Tibial nerve (tissue), 4 donors: Measurements from ENCODE around the gene PRKCE. TPM values are rescaled to one million over a fixed set of nuclear protein-coding genes. Genes with fewer than 3 reads are reported as not detected.

Experiments
- DNase-seq, 2 donors: peaks; one replicate each; pipeline ENCODE4 v3.0.0-alpha.2; 2019; ENCODE audit warnings: low spot score in 2 of 2
- H3K27ac ChIP-seq, 4 donors: fragments of 200-600 bp; sonication (generic) in 3 of 4; one replicate each; pipeline ENCODE4 v1.5.1; 2017 to 2019; ENCODE audit warnings: mild to moderate bottlenecking in 1 of 4
- H3K27me3 ChIP-seq, 2 donors: fragments of 200-600 bp; sonication (generic) in 1 of 2; one replicate each; pipeline versions ENCODE4 v1.5.1 to v1.6.0; 2017 to 2019
- H3K36me3 ChIP-seq, 3 donors: fragments of 200-600 bp; sonication (generic); one replicate each; pipeline ENCODE4 v1.5.1; 2018 to 2019
- H3K4me1 ChIP-seq, 4 donors: fragments of 200-600 bp; sonication (generic) in 3 of 4; one replicate each; pipeline ENCODE4 v1.5.1; 2017 to 2019
- H3K4me3 ChIP-seq, 4 donors: fragments of 200-600 bp; sonication (generic) in 3 of 4; one replicate each; pipeline ENCODE4 v1.5.1; 2017 to 2019; ENCODE audit warnings: mild to moderate bottlenecking in 1 of 4, moderate library complexity in 1 of 4
- H3K9me3 ChIP-seq, 4 donors: fragments of 200-600 bp; sonication (generic) in 3 of 4; one replicate each; pipeline ENCODE4 v1.5.1; 2017 to 2019
- CTCF ChIP-seq, 5 experiments: fragments of 200-600 bp in 3 of 5; fragments of 450-650 bp in 2 of 5; sonication (generic) in 3 of 5; IDR thresholded peaks; one replicate each; pipeline ENCODE4 v1.5.1; 2016 to 2019; ENCODE audit warnings: antibody characterized with exemption in 5 of 5, mild to moderate bottlenecking in 3 of 5, moderate library complexity in 2 of 5
- EP300 ChIP-seq, 2 donors: sonication (generic); formaldehyde crosslinking; IDR thresholded peaks; one replicate each; pipeline ENCODE4 v1.6.1; 2017; ENCODE audit warnings: antibody characterized with exemption in 2 of 2, mild to moderate bottlenecking in 1 of 2
- POLR2A ChIP-seq, 2 donors: fragments of 450-650 bp; IDR thresholded peaks; one replicate each; pipeline ENCODE4 v1.6.1; 2017; ENCODE audit warnings: antibody characterized with exemption in 2 of 2, mild to moderate bottlenecking in 2 of 2, moderate library complexity in 2 of 2
- WGBS, 2 donors: methylation state at CpG; one replicate each; pipeline ENCODE4 v1.1.5; 2018; 5-methylcytosine and 5-hydroxymethylcytosine counted together
- total RNA-seq, 4 donors: library from RNA; depleted of rRNA; stranded (reverse); fragments of >200 nt; gene quantifications; one replicate each; pipeline ENCODE4 v1.1.0, GENCODE V29; 2016

PRKCE gene
- total RNA-seq, 4 donors from 2014 or later = 14.4 to 22.4 (median 17.9) TPM

- TF ChIP-seq CTCF (IDR thresholded peaks at IDR 0.05) (no peak), POLR2A (IDR thresholded peaks at IDR 0.05) (no peak), EP300 (IDR thresholded peaks at IDR 0.05) (no peak)
- Histone ChIP-seq H3K36me3 (no peaks in the 10 kb centered on the region), H3K27ac (peak overlapping the region in 1 of 4 donors; percentile 1), H3K4me1 (peaks cover 0 to 20% (median 7%) of the 10 kb centered on the region in 4 donors), H3K27me3 (no peaks in the 10 kb centered on the region), H3K9me3 (no peaks in the 10 kb centered on the region), H3K4me3 (no peak overlapping the region)
- WGBS, 2 donors = 86 to 90% methylated on average over 7 of the region's 7 CpGs
- DNase-seq = no peak
These were observed 267.1 kb downstream of the PRKCE start for GRCh38 chr2:45918463-45919159.

DNA sequence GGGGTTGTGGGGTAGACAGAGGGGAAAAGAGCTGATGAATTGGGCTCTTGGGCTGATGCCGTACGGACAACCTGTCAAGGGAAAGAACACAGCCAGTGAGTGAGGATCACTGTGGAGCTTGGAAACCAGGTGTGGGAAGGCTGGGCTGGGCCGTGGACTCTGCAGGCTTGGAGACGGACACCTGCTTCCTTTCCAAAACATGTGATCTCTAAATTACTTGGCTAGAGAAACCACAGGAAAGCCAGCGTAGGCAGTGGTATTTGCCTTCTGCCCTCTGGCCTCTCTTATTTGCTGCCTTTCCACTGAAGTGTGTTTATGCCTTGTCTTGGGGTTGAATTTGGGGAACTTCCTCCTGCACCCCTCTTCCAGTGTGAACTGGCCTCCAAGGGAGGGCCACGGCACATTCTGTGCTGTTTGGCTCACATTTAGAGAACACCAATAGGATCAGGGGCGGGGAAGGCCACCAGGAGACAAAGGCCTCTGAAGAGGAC is 267.7 kb downstream of the PRKCE start:
- Histone ChIP-seq H3K27ac (peak overlapping the region in 1 of 4 donors; percentile 1), H3K36me3 (no peaks in the 10 kb centered on the region), H3K9me3 (no peaks in the 10 kb centered on the region), H3K4me3 (no peak overlapping the region), H3K4me1 (peaks cover 0 to 22% (median 8%) of the 10 kb centered on the region in 4 donors), H3K27me3 (no peaks in the 10 kb centered on the region)
- TF ChIP-seq POLR2A (IDR thresholded peaks at IDR 0.05) (no peak), EP300 (IDR thresholded peaks at IDR 0.05) (peak in 1 of 2 donors; percentile 13), CTCF (IDR thresholded peaks at IDR 0.05) (no peak)
- DNase-seq = no peak
- 74 to 82% methylated on average over 7 of the region's 7 CpGs for WGBS, 2 donors

GRCh38 chr2:45919711-45920111 is 268.2 kb downstream of the PRKCE start:
- no peak for DNase-seq
- Histone ChIP-seq H3K27ac (peak overlapping the region in 1 of 4 donors; percentile 1), H3K9me3 (no peaks in the 10 kb centered on the region), H3K4me3 (no peak overlapping the region), H3K36me3 (no peaks in the 10 kb centered on the region), H3K27me3 (no peaks in the 10 kb centered on the region), H3K4me1 (peaks cover 0 to 27% (median 11%) of the 10 kb centered on the region in 4 donors)
- WGBS, 2 donors = 81 to 97% methylated on average over 3 of the region's 3 CpGs
- TF ChIP-seq EP300 (IDR thresholded peaks at IDR 0.05) = no peak
- no peak for TF ChIP-seq POLR2A (IDR thresholded peaks at IDR 0.05)
- no peak for TF ChIP-seq CTCF (IDR thresholded peaks at IDR 0.05)

DNA sequence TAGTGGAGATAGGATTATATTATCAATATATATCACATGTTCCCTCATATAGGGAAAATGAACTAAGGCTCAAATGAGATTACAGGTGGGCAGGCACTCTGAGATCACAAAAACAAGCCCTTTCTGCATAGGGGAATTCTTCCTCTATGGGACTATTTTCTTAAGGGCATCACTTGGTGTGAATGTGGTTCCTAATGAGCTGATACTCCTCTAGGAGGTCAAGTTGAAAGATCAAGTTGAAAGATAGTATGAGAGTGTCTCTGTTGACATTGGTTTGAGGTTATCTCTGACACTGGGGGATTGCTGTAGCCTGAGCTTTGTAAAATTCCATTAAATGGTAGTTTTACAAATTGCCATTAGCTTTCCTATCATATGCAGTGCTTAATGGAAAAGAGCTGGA is 270.4 kb downstream of the PRKCE start:
- Histone ChIP-seq H3K4me3 (no peak overlapping the region), H3K9me3 (no peaks in the 10 kb centered on the region), H3K27me3 (no peaks in the 10 kb centered on the region), H3K36me3 (no peaks in the 10 kb centered on the region), H3K27ac (no peak overlapping the region), H3K4me1 (peaks cover 0 to 42% (median 12%) of the 10 kb centered on the region in 4 donors)
- DNase-seq = no peak
- no peak for TF ChIP-seq CTCF (IDR thresholded peaks at IDR 0.05)
- TF ChIP-seq POLR2A (IDR thresholded peaks at IDR 0.05) = no peak
- no peak for TF ChIP-seq EP300 (IDR thresholded peaks at IDR 0.05)

DNA sequence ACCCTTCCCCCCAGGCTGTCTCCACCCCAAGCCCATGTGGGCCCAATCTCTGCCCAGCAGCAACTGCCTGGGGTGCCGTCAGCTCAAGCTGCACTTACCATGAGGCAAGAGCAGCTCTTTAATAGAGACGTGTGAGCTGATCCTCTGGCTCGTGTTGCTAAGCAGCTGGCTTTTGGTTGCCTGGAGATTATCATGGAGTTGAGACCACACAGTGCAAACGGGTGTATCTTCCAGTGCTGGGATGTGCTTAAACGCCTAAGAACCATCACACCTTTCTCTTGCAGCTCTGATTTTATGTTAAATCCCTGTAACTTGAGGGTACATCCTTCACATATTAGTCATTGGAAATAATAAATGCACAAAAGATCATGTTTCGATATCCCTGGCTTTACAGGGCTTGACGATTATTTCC is 271.1 kb downstream of the PRKCE start:
- Histone ChIP-seq H3K4me1 (peaks cover 0 to 42% (median 12%) of the 10 kb centered on the region in 4 donors), H3K27ac (no peak overlapping the region), H3K27me3 (no peaks in the 10 kb centered on the region), H3K4me3 (no peak overlapping the region), H3K36me3 (no peaks in the 10 kb centered on the region), H3K9me3 (no peaks in the 10 kb centered on the region)
- 72 to 81% methylated on average over 7 of the region's 7 CpGs for WGBS, 2 donors
- DNase-seq = no peak
- no peak for TF ChIP-seq EP300 (IDR thresholded peaks at IDR 0.05)
- TF ChIP-seq CTCF (IDR thresholded peaks at IDR 0.05) = no peak
- no peak for TF ChIP-seq POLR2A (IDR thresholded peaks at IDR 0.05)
